Type B pancreatic cell (in vitro differentiated cells): ENCODE measurements around the gene IRF4. TPM values are rescaled to one million over a fixed set of nuclear protein-coding genes. Genes with fewer than 3 reads are reported as not detected.
A peak's percentile ranks its signal among the peaks of the same experiment; 100 is the strongest.

Experiments used
- DNase-seq: peaks from one replicate; pipeline ENCODE4 v3.0.0; 2021; ENCODE audit warnings: mixed read lengths; ENCODE audit not compliant: unreplicated experiment; ENCODE audit errors: extremely low spot score
- H3K27ac Mint-ChIP-seq: 2 replicates; pipeline ENCODE4 v1.8.0; 2021; ENCODE audit warnings: mild to moderate bottlenecking, mixed read lengths
- H3K27me3 Mint-ChIP-seq: 2 replicates; pipeline ENCODE4 v1.8.0; 2021; ENCODE audit warnings: mixed read lengths
- H3K36me3 Mint-ChIP-seq: 2 replicates; pipeline ENCODE4 v1.8.0; 2021; ENCODE audit warnings: mixed read lengths
- H3K4me1 Mint-ChIP-seq: one replicate; pipeline ENCODE4 v1.8.0; 2021; ENCODE audit warnings: mixed read lengths; ENCODE audit not compliant: unreplicated experiment
- H3K4me3 Mint-ChIP-seq: 2 replicates; pipeline ENCODE4 v1.8.0; 2021; ENCODE audit warnings: mild to moderate bottlenecking, mixed read lengths
- H3K9me3 Mint-ChIP-seq: 2 replicates; pipeline ENCODE4 v1.8.0; 2021; ENCODE audit warnings: mixed read lengths
- CTCF ChIP-seq: fragments of 200-600 bp; sonication (generic); conservative IDR thresholded peaks from 2 replicates; pipeline ENCODE4 v1.5.0; 2021; ENCODE audit warnings: antibody characterized with exemption, mild to moderate bottlenecking
- total RNA-seq: library from RNA; stranded (reverse); gene quantifications from 2 replicates; pipeline ENCODE4 v1.2.1, GENCODE V29; 2021; ENCODE audit warnings: low replicate concordance

IRF4 gene
- total RNA-seq, 1 donor from 2014 or later, result 1.7 TPM

GRCh38 chr6:385614-386013 is 5.9 kb upstream of the IRF4 start:
- H3K27ac Mint-ChIP-seq, result no peak overlapping the region
- no peaks in the 10 kb centered on the region for H3K9me3 Mint-ChIP-seq
- no peaks in the 10 kb centered on the region for H3K36me3 Mint-ChIP-seq
- peaks cover 85% of the 10 kb centered on the region for H3K27me3 Mint-ChIP-seq
- H3K4me1 Mint-ChIP-seq, result no peaks in the 10 kb centered on the region
- TF ChIP-seq CTCF, result no peak
- no peak overlapping the region for H3K4me3 Mint-ChIP-seq
- DNase-seq, result peak; percentile 40

- peaks cover 88% of the 10 kb centered on the region for H3K27me3 Mint-ChIP-seq
- no peak for TF ChIP-seq CTCF
- H3K27ac Mint-ChIP-seq, result no peak overlapping the region
- no peaks in the 10 kb centered on the region for H3K9me3 Mint-ChIP-seq
- H3K36me3 Mint-ChIP-seq, result no peaks in the 10 kb centered on the region
- H3K4me1 Mint-ChIP-seq, result no peaks in the 10 kb centered on the region
- peak; percentile 32 for DNase-seq
- no peak overlapping the region for H3K4me3 Mint-ChIP-seq
Observed at GRCh38 chr6:386688-387266, 4.8 kb upstream of the IRF4 start.

- H3K4me1 Mint-ChIP-seq, result no peaks in the 10 kb centered on the region
Observed at GRCh38 chr6:387293-387741, 4.2 kb upstream of the IRF4 start.

GRCh38 chr6:388202-388903 is 3.2 kb upstream of the IRF4 start:
- Mint-ChIP-seq H3K27me3 (peaks cover 93% of the 10 kb centered on the region), H3K36me3 (no peaks in the 10 kb centered on the region), H3K27ac (no peak overlapping the region), H3K4me3 (no peak overlapping the region), H3K9me3 (no peaks in the 10 kb centered on the region), H3K4me1 (no peaks in the 10 kb centered on the region)
- DNase-seq, result no peak
- no peak for TF ChIP-seq CTCF

More at GRCh38 chr6:387293-387741, 4.2 kb upstream of the IRF4 start:
- peaks cover 87% of the 10 kb centered on the region for H3K27me3 Mint-ChIP-seq
- H3K27ac Mint-ChIP-seq, result no peak overlapping the region
- no peak for TF ChIP-seq CTCF
- H3K9me3 Mint-ChIP-seq, result no peaks in the 10 kb centered on the region
- DNase-seq, result no peak
- no peak overlapping the region for H3K4me3 Mint-ChIP-seq
- no peaks in the 10 kb centered on the region for H3K36me3 Mint-ChIP-seq

- no peak for TF ChIP-seq CTCF
- Mint-ChIP-seq H3K4me1 (peaks cover 5% of the 10 kb centered on the region), H3K9me3 (no peaks in the 10 kb centered on the region), H3K27ac (no peak overlapping the region), H3K4me3 (no peak overlapping the region), H3K36me3 (no peaks in the 10 kb centered on the region), H3K27me3 (peaks cover 93% of the 10 kb centered on the region)
- no peak for DNase-seq
Observed at GRCh38 chr6:389143-389542, 2.4 kb upstream of the IRF4 start.
